GM19452 (cell line): Measurements from ENCODE around the gene MAGEE1.

Experiments
- ATAC-seq: cut with Tn5 transposase; IDR thresholded peaks from one replicate; pipeline ENCODE4 v1.9.1; 2021; ENCODE audit not compliant: unreplicated experiment

The MAGEE1 gene, protein sequence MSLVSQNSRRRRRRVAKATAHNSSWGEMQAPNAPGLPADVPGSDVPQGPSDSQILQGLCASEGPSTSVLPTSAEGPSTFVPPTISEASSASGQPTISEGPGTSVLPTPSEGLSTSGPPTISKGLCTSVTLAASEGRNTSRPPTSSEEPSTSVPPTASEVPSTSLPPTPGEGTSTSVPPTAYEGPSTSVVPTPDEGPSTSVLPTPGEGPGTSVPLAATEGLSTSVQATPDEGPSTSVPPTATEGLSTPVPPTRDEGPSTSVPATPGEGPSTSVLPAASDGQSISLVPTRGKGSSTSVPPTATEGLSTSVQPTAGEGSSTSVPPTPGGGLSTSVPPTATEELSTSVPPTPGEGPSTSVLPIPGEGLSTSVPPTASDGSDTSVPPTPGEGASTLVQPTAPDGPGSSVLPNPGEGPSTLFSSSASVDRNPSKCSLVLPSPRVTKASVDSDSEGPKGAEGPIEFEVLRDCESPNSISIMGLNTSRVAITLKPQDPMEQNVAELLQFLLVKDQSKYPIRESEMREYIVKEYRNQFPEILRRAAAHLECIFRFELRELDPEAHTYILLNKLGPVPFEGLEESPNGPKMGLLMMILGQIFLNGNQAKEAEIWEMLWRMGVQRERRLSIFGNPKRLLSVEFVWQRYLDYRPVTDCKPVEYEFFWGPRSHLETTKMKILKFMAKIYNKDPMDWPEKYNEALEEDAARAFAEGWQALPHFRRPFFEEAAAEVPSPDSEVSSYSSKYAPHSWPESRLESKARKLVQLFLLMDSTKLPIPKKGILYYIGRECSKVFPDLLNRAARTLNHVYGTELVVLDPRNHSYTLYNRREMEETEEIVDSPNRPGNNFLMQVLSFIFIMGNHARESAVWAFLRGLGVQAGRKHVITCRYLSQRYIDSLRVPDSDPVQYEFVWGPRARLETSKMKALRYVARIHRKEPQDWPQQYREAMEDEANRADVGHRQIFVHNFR

DNA sequence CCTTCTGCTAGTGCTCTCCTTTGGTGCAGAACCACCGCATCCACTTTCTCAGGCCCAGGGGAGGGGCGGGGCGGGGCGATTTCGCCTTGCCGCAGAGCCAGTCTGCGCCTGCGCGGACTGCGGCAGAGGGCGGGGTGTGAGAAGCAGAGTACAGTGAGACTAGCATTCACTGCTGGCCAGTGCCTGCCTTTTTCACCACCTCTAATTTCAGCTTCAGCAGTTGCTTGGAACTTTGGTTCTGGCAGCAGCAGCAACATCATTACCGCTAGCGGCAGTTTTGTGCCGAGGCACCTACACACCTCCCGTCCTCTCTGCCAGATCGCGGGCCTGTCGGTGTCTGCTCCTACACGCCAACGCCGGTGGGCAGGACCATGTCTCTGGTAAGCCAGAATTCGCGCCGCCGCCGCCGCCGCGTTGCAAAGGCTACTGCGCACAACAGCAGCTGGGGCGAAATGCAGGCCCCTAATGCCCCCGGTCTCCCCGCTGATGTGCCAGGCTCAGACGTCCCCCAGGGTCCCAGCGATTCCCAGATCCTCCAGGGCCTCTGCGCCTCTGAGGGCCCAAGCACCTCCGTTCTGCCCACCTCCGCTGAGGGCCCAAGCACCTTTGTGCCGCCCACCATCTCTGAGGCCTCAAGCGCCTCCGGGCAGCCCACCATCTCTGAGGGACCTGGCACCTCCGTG lies at the start of gene MAGEE1:
MAGEE1 (plus strand) TSS at position 151 of the 683 bp plus-strand sequence; CDS start at position 372, 221 bp downstream.
- peak; percentile 92 for ATAC-seq

DNA sequence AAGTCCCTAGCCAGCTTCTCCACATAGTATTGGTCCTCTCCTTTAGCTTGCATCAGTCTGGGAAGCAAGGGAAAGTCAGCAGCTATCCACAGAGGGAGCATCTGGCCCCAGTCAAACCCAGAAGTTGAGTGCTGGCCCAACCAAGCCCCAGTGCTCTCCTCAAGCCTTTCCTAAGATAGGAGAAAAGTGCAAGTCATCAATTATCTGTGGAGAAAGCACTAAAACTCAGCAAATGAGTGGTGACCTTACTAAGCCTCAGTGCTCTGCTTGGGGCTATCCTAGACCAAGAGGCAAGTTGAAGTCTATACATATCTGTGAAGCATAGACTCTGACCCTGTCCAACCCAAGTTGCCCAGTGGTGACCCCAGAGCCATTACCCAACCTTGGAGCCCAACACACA lies 28.5 kb upstream of the MAGEE1 start:
- no peak for ATAC-seq

DNA sequence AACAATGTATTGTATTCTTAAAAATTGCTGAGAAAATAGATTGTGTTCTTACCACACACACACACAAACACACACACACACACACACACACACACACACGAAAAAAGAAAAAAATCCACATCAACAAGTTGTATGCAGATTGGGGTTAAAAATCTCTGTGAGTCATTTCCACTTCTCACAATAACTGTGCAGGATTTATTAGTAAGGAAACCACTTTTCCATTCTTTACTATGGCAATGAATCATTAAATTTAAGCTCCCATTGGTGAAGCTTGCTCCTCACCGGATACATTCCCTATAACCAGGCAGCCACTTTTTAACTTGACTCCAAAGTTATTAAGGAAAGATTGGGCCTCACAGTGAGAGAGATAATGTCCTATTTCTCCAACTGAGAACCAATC lies 19.7 kb upstream of the MAGEE1 start:
- ATAC-seq = no peak

- no peak for ATAC-seq
Observed at GRCh38 chrX:76420237-76420636, 7.3 kb upstream of the MAGEE1 start.

DNA sequence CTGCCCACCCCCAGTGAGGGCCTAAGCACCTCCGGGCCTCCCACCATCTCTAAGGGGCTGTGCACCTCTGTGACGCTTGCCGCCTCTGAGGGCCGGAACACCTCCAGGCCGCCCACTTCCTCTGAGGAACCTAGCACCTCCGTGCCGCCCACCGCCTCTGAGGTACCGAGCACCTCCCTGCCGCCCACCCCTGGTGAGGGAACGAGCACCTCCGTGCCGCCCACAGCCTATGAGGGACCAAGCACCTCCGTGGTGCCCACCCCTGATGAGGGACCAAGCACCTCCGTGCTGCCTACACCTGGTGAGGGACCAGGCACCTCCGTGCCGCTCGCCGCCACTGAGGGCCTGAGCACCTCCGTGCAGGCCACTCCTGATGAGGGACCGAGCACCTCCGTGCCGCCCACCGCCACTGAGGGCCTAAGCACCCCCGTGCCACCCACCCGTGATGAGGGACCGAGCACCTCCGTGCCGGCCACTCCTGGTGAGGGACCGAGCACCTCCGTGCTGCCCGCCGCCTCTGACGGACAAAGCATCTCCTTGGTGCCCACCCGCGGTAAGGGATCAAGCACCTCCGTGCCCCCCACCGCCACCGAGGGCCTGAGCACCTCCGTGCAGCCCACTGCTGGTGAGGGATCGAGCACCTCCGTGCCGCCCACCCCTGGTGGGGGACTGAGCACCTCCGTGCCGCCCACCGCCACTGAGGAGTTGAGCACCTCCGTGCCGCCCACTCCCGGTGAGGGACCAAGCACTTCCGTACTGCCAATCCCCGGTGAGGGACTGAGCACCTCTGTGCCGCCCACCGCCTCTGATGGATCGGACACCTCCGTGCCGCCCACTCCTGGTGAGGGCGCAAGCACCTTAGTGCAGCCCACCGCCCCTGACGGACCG lies 977 bp downstream of the MAGEE1 start:
- peak; percentile 32 for ATAC-seq

- ATAC-seq = no peak
Observed at GRCh38 chrX:76433219-76433618, 5.7 kb downstream of the MAGEE1 start.

- ATAC-seq = no peak
Observed at GRCh38 chrX:76434103-76434741, 6.7 kb downstream of the MAGEE1 start.

DNA sequence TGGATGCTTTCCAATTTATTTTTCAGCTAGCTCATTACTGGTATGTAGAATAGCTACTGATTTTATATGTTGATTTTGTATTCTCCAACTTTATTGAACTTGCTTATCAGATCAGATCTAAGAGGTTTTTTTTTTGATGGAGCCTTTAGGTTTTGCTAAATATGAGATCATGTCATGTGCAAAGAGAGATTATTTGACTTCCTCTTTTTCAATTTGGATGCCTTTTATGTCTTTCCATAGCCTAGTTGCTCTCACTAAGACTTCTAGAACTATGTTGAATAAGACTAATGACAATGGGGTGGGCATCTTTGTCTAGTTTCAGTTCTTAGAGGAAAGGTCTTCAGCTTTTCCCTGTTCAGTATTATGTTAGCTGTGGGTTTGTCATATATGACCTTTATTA lies 11.7 kb downstream of the MAGEE1 start:
- ATAC-seq = no peak

DNA sequence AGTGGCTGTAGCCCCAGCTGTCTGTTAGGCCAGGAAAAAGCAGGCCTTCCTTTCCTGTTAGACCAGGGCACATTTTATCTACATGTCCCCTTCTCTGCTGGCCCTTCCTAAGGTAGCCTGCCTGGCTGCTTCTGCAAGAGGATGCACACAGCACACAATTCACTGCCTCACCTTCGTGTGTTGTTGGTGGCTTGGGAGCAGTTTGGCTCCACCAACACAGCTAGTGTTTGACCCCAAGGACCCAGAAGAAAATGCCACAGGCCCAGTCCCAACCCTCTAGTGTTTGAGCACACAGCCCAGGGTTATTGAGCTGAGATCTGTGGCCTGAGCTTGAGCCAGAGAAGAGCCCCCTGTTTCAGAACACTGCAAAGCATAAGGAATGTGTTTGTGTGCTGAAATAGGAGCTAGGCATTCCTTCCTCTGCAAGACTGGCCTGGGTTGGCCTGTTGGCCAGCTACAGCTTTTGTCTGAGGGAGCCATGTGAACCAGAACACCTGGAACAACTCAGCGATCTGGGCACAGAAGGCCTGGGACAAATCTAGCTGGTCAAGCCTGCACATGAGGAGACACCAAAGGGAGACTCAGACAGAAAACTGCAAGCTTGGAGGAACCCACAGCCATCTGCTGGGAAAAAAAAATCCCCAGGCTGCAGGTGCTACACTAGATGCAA lies 26.4 kb downstream of the MAGEE1 start:
- ATAC-seq = no peak

GRCh38 chrX:76454456-76454927 lies 27.0 kb downstream of the MAGEE1 start:
- ATAC-seq = peak; percentile 67

- no peak for ATAC-seq
Observed at GRCh38 chrX:76477353-76477752, 49.8 kb downstream of the MAGEE1 start.
